BJ (cell line): Measurements from ENCODE around the gene CDH22. TPM values are rescaled to one million over a fixed set of nuclear protein-coding genes. Genes with fewer than 3 reads are reported as not detected.

Experiments
- CTCF ChIA-PET: fragments of 350-600 bp; formaldehyde crosslinking; extraction: SDS; loops from one replicate; lab custom pipeline; 2021; ENCODE audit warnings: antibody characterized with exemption, inconsistent platforms; lab: Yijun Ruan, JAX
- POLR2A ChIA-PET: fragments of 300-600 bp; sonication (Branson Sonifier 250); formaldehyde crosslinking; extraction: SDS; loops from one replicate; lab custom pipeline; 2021; ENCODE audit warnings: antibody characterized with exemption; lab: Charles Lee
- DNase-seq: peaks from one replicate; pipeline ENCODE4 v3.0.0-alpha.2; 2011; ENCODE audit warnings: low read depth
- H3K27me3 ChIP-seq: 2 replicates; pipeline ENCODE4 v1.6.0; 2011; ENCODE audit warnings: low read length; ENCODE audit not compliant: control insufficient read depth, insufficient read depth
- H3K36me3 ChIP-seq: 2 replicates; pipeline ENCODE4 v1.5.1; 2011; ENCODE audit warnings: low read length; ENCODE audit not compliant: control insufficient read depth, insufficient read depth
- H3K4me3 ChIP-seq: 2 replicates; pipeline ENCODE4 v1.5.1; 2011; ENCODE audit warnings: low read depth, mild to moderate bottlenecking, control low read depth, low read length
- CTCF ChIP-seq: IDR thresholded peaks from 2 replicates; pipeline ENCODE4 v1.5.1; 2011; ENCODE audit warnings: low read depth, mild to moderate bottlenecking, control low read depth, inconsistent platforms, low read length, moderate library complexity; ENCODE audit not compliant: insufficient read depth
- polyA plus RNA-seq: library from polyadenylated mRNA; depleted of rRNA; stranded (reverse); fragments of >200 nt; gene quantifications from 2 replicates; pipeline ENCODE4 v1.2.3, GENCODE V29; 2011

Gene CDH22
- polyA plus RNA-seq, 1 experiment: not detected

GRCh38 chr20:46307999-46308257 lies 370 bp downstream of the CDH22 start:
- Histone ChIP-seq H3K27me3 (peaks cover 47% of the 10 kb centered on the region), H3K4me3 (no peak overlapping the region), H3K36me3 (no peaks in the 10 kb centered on the region)
- DNase-seq: no peak
- POLR2A ChIA-PET: interaction anchor here (0.5 kb wide), 1 partner anchor 56 kb away, joined by 3 read pairs; no protein-coding TSS in a partner anchor
- CTCF ChIA-PET: interaction anchor here (0.6 to 1.5 kb wide), 2 partner anchors 14 to 104 kb away, joined by 3 to 4 read pairs; no protein-coding TSS in a partner anchor
- no peak for TF ChIP-seq CTCF

GRCh38 chr20:46307139-46307998 lies 929 bp downstream of the CDH22 start:
- ChIA-PET POLR2A (interaction anchor here (0.5 kb wide), 1 partner anchor 57 kb away, joined by 3 read pairs; no protein-coding TSS in a partner anchor), CTCF (interaction anchor here (0.6 to 3.4 kb wide), 24 partner anchors 8 to 285 kb away, joined by 3 to 35 read pairs (median 4); partner anchors contain the start of gene ELMO2)
- peak; percentile 89 for TF ChIP-seq CTCF
- Histone ChIP-seq H3K4me3 (no peak overlapping the region), H3K27me3 (peaks cover 43% of the 10 kb centered on the region), H3K36me3 (no peaks in the 10 kb centered on the region)
- no peak for DNase-seq

- ChIA-PET CTCF (interaction anchor here (0.6 to 3.4 kb wide), 23 partner anchors 8 to 284 kb away, joined by 3 to 35 read pairs (median 4); partner anchors contain the start of gene ELMO2), POLR2A (no interaction called here)
- no peak for TF ChIP-seq CTCF
Measured at GRCh38 chr20:46306743-46307138, 1.6 kb downstream of the CDH22 start.

GRCh38 chr20:46305973-46306360 lies 2.3 kb downstream of the CDH22 start:
- no peak overlapping the region for H3K4me3 ChIP-seq
- TF ChIP-seq CTCF: no peak
- no peak for DNase-seq
- ChIA-PET POLR2A (interaction anchor here (0.6 kb wide), 1 partner anchor 178 kb away, joined by 3 read pairs; no protein-coding TSS in a partner anchor), CTCF (interaction anchor here (1.2 to 3.4 kb wide), 10 partner anchors 9 to 284 kb away, joined by 4 to 35 read pairs (median 6); partner anchors contain the start of gene ELMO2)
- no peaks in the 10 kb centered on the region for H3K36me3 ChIP-seq
- peaks cover 34% of the 10 kb centered on the region for H3K27me3 ChIP-seq

More at GRCh38 chr20:46306743-46307138, 1.6 kb downstream of the CDH22 start:
- no peak overlapping the region for H3K4me3 ChIP-seq
- DNase-seq: no peak
- H3K27me3 ChIP-seq: peaks cover 40% of the 10 kb centered on the region
- no peaks in the 10 kb centered on the region for H3K36me3 ChIP-seq

- no peak for DNase-seq
- TF ChIP-seq CTCF: no peak
- ChIA-PET CTCF (interaction anchor here (1.2 to 3.4 kb wide), 11 partner anchors 10 to 283 kb away, joined by 3 to 35 read pairs (median 5); partner anchors contain the start of gene ELMO2), POLR2A (interaction anchor here (0.6 kb wide), 1 partner anchor 179 kb away, joined by 3 read pairs; no protein-coding TSS in a partner anchor)
- Histone ChIP-seq H3K4me3 (no peak overlapping the region), H3K27me3 (peaks cover 30% of the 10 kb centered on the region), H3K36me3 (no peaks in the 10 kb centered on the region)
Measured at GRCh38 chr20:46305331-46305972, 2.8 kb downstream of the CDH22 start.
